GM18858 (cell line): ENCODE data around the gene NKAIN2.

Experiments used
- ATAC-seq: cut with Tn5 transposase; IDR thresholded peaks from one replicate; pipeline ENCODE4 v1.9.1; 2021; ENCODE audit not compliant: unreplicated experiment

Gene NKAIN2

DNA sequence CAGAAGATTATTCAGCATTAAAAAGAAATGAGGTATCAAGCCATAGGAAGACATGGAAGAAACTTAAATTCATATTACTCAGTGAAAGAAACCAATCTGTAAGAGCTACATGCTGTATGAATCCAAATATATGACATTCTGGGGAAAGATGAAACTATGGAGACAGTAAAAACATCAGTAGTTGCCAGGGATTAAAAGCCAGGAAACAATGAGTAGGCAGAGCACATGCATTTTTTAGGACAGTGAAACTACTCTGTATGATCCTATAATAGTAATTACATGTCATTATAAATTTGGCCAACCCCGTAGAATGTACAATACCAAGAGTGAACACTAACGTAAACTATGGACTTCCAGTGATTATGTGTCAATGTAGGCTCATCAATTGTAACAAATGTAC lies 1065.8 kb downstream of the NKAIN2 start:
- ATAC-seq = no peak

DNA sequence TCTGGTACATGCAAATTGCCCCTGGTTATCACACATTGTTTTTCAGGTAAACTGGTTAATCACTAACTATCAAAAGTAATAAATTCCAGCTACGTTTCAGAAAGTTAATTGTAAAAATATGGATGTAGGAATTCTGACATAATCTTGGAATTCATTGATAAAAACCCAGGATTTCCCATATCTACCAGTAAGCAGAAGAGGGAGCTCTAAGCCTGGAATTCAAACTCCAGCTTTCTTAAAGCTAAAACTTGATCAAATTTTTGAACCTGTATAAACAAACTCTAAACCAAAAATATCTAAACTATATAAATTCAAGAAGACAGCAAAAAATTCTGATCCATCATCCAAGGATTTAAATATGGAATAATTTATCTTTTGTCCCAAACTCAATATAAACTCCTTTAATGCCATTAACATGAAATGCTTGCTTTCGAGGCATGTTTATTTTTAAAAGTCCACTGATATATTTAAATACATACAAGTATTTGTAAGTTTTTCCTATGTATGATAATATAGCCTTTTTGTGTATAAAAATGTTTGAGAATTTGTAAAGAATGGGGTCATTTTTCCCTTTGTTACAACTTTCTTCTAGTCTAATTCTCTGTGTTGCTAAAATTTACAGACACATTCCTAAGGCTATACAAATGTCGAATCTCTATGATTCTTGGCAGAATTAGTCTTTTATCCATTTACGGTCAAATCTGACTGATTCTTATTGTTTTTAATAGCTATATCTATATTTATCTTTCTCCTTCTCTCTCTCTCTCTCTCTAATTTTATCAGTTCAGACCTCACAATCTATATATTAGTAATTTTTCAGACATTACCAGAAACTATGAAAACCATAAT lies 1067.2 kb downstream of the NKAIN2 start:
- ATAC-seq = no peak

DNA sequence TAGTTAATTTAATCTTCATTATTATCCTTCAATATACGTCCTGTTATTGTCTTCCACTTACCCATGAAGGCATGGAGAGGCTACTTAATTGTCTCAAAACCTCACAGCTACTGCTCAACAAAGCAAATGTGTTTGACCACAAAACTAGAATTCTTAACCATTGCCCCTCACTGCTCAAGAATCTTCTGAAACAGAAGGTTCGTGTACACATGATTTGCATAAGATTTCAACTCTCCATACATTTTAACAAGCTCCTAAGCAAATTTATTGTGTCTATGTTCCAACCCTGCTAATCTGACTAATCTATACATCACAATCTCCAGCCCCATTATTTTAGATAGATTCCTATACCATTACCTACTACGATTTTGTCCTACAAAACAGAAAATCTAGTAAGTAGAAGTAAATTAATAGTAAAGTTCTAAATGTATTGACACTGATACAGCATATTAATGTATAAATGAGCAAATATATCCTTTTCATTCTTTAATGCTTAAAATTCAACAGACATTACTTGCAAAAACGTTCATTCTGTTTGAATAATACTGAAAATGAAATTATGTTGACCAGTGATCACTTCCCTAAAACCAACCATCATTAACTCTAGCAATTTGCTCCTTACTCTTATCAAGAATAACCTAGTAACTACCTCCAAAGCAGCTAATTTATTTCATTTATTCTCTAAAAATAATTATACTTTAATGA lies 1068.8 kb downstream of the NKAIN2 start:
- peak; percentile 78 for ATAC-seq

DNA sequence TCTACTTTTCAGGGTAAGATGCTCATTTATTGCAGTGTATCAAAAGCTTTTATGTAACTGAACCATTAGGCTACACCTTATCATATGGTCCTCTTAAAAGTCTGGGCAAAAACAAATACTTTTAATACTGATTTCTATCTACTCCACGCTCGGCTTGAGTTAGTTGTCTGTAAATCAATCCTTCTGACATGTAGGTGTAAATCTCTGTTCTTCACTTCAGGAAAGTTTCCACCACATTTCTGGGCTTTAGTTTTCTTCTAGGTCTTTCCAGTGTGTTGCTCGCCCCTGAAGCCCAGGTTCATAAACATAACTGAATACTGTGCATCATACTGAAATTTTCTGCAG lies 1069.4 kb downstream of the NKAIN2 start:
- peak; percentile 23 for ATAC-seq
